ENCODE data around the gene RPL18A.

DNA sequence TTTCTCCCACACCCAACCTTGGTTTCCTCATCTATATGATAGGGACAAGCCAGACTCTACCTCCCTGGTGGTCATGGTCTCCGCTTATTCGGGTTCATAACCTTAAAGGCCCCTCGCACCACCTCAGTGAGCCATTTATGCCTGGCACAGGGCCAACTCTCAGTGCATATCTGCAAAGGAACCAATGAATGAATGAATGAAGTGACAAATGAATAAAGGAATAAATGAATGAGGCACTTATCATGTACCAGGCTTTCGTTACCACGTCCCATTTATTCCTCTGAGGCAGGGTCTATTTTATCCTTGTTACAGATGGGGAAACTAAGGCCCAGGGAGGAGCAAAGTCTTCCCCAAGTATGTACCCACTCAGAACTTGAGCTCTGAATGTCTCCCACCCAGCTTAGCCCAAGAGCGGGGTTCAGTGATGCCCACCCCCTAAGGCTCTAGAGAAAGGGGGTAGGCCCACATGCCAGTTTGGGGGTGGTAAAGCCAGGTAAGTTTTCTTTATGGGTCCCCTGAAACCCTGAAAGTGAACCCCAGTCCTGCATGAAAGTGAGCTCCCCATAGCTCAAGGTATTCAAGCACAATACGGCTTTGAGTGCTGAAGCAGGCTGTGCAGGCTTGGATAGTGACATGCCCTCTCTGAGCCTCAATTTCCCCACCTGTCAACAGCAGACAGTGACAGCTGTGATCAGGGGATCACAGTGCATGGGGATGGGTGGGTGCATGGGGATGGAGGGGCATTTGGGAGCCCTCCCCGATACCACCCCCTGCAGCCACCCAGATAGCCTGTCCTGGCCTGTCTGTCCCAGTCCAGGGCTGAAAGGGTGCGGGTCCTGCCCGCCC lies 11.5 kb downstream of the RPL18A start:
- TF ChIP-seq, protein P1, sequence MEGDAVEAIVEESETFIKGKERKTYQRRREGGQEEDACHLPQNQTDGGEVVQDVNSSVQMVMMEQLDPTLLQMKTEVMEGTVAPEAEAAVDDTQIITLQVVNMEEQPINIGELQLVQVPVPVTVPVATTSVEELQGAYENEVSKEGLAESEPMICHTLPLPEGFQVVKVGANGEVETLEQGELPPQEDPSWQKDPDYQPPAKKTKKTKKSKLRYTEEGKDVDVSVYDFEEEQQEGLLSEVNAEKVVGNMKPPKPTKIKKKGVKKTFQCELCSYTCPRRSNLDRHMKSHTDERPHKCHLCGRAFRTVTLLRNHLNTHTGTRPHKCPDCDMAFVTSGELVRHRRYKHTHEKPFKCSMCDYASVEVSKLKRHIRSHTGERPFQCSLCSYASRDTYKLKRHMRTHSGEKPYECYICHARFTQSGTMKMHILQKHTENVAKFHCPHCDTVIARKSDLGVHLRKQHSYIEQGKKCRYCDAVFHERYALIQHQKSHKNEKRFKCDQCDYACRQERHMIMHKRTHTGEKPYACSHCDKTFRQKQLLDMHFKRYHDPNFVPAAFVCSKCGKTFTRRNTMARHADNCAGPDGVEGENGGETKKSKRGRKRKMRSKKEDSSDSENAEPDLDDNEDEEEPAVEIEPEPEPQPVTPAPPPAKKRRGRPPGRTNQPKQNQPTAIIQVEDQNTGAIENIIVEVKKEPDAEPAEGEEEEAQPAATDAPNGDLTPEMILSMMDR (conservative IDR thresholded peaks at IDR 0.05), result no peak
- TF ChIP-seq ZFX (IDR thresholded peaks at IDR 0.05), result no peak
